Measurements from ENCODE around the gene NMBR. TPM values are rescaled to one million over a fixed set of nuclear protein-coding genes. Genes with fewer than 3 reads are reported as not detected.
"Not testable (repeated sequence)": the region's sequence is repeated elsewhere in the genome, so short reads cannot be mapped to it uniquely, and the experiment has no call there.

The NMBR gene
- total RNA-seq, 4 donors from 2014 or later = not detected

DNA sequence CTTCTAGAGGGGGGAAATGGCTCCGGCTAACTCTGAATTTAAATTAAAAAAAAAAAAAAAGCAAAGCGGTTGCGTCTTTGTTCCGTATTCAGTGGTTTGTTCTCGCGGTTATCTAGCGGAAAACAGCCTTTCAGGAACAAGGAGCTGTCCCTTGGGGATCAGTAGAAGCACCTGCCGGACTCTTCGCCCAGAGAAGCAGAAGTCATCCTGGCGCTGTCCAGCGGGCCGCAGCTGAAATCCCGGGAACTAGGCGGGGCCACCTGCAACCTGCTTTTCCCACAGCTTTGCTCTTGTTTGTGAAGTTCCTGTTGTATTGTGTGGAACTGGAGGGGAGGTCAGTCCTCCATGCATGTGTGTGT lies 58.1 kb downstream of the NMBR start:
- ATAC-seq (ENCODE audit: low FRiP score) (no peak), DNase-seq (ENCODE audit: low spot score) (no peak)
- TF ChIP-seq CTCF (IDR thresholded peaks at IDR 0.05) = no peak

GRCh38 chr6:142087950-142088857 lies 58.7 kb downstream of the NMBR start:
- no peak for TF ChIP-seq CTCF (IDR thresholded peaks at IDR 0.05)
- DNase-seq (ENCODE audit: low spot score) = no peak
- ATAC-seq (ENCODE audit: low FRiP score) = no peak

GRCh38 chr6:142079130-142079529 lies 67.8 kb downstream of the NMBR start:
- ATAC-seq (ENCODE audit: low FRiP score) (no peak), DNase-seq (ENCODE audit: low spot score) (no peak)
- no peak for TF ChIP-seq CTCF (IDR thresholded peaks at IDR 0.05)

DNA sequence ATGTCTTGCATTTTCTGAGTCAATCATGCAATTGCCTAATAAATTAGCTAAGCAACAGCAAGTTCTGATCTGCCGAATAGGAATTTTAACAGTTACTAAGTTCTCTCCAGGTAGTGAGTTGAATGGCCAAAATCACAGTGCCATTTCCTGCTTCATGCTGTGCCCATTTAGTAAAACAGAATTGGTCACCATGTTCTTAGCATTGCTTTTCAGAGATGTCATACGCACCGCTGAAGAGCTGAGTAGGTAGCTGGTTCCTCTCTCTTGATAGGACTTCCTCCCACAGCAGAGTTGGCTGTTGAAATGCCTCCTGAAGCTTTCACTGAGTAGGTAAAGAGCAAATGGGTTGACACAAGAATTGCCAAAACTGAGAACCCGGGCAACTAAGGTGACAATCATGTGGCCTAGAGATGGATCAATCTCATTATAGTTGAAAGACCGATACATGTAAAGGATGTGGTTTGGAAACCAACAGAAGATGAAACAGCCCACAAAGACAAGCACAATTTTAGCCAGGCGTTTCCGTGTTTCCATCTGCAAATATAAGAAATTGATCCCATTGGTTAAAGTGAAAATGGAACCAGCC lies 71.3 kb downstream of the NMBR start:
- ATAC-seq (ENCODE audit: low FRiP score) (no peak), DNase-seq (ENCODE audit: low spot score) (no peak)
- TF ChIP-seq CTCF (IDR thresholded peaks at IDR 0.05) = no peak

GRCh38 chr6:142074516-142074915 lies 72.4 kb downstream of the NMBR start:
- no peak for TF ChIP-seq CTCF (IDR thresholded peaks at IDR 0.05)
- DNase-seq (ENCODE audit: low spot score) (no peak), ATAC-seq (ENCODE audit: low FRiP score) (no peak)

DNA sequence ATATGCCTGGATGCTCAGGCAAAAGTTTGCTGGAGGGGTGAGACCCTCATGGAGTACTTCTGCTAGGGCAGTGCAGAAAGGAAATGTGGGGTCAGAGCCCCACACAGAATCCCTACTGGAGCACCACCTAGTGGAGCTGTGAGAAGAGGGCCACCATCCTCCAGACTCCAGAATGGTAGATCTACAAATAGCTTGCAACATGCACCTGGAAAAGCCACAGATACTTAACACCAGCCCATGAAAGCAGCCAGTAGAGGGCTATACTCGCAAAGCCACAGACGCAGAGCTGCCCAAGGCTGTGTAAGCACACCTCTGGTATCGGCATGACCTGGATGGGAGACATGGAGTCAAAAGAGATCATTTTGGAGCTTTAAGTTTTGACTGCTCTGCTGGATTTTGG lies 74.9 kb downstream of the NMBR start:
- no peak for TF ChIP-seq CTCF (IDR thresholded peaks at IDR 0.05)
- ATAC-seq (ENCODE audit: low FRiP score) = no peak
- no peak for DNase-seq (ENCODE audit: low spot score)

DNA sequence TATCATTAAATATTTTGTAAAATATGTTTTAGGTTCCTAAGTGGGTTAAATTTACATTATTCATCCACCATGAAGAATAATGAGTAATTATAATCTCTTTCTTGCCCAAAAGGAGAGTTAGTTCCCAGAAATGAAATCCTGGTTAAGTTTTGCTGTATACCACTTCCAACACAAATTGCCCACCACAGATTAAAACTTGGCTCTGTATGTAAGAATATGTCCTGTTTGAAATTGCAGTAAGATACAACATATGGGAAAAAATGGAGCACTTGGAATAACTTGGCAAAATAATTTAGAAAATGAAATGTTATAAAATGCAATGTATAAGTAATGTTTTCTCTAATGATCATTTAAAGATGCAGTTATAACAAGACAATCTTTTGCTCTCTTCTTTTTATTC lies 78.5 kb downstream of the NMBR start:
- no peak for TF ChIP-seq CTCF (IDR thresholded peaks at IDR 0.05)
- ATAC-seq (ENCODE audit: low FRiP score) (no peak), DNase-seq (ENCODE audit: low spot score) (no peak)

GRCh38 chr6:142062861-142063260 lies 84.1 kb downstream of the NMBR start:
- DNase-seq (ENCODE audit: low spot score); ATAC-seq (ENCODE audit: low FRiP score): not testable (repeated sequence)
